HCT116 (cell line): ENCODE data around the gene GRM4. TPM values are rescaled to one million over a fixed set of nuclear protein-coding genes. Genes with fewer than 3 reads are reported as not detected.

Experiments
- ATAC-seq: fragments of 200-7000 bp; cut with Tn5 transposase; 2 replicates; pipeline ENCODE4 v1.9.1; 2020; ENCODE audit warnings: mild to moderate bottlenecking, moderate library complexity
- BruUV-seq: library from RNA; stranded (reverse); fragments of 400-500 nt; replicated peaks from 2 replicates; lab custom pipeline; 2021; lab: Mats Ljungman, UMichigan
- CTCF ChIA-PET: fragments of 300-600 bp; sonication (Branson Sonifier 250); formaldehyde crosslinking; loops from one replicate; lab custom pipeline; 2021; ENCODE audit warnings: antibody characterized with exemption; lab: Charles Lee
- POLR2A ChIA-PET: fragments of 300-600, 350-600 bp; sonication (Branson Sonifier 250); formaldehyde crosslinking; loops from one replicate; lab custom pipeline; 2021; ENCODE audit warnings: antibody characterized with exemption; lab: Charles Lee
- RAD21 ChIA-PET, 2 experiments: fragments of 300-600 bp; sonication (Branson Sonifier 250); formaldehyde crosslinking; loops; one replicate each; lab custom pipeline; 2023; ENCODE audit warnings: low total read pairs in 2 of 2; ENCODE audit not compliant: uncharacterized antibody in 2 of 2, unreplicated experiment in 2 of 2, low non-redundant PET in 1 of 2; lab: Charles Lee
- DNase-seq: peaks from one replicate; pipeline ENCODE4 v3.0.0-alpha.2; 2010; ENCODE audit warnings: low read depth, low spot score
- H2AFZ ChIP-seq: fragments of 200-600 bp; shearing (Covaris generic), sonication (generic); 2 replicates; pipeline ENCODE4 v1.6.1; 2017; ENCODE audit warnings: low read depth, mixed run types, mixed read lengths, antibody characterized with exemption, low read length; ENCODE audit not compliant: poor library complexity, severe bottlenecking
- H3K27ac ChIP-seq: 2 replicates; pipeline ENCODE4 v1.5.1; 2012; ENCODE audit warnings: low read depth, low read length
- H3K27me3 ChIP-seq: fragments of 200-600 bp; sonication (generic); 2 replicates; pipeline ENCODE4 v1.6.1; 2016; ENCODE audit warnings: mixed run types, low read length, mixed read lengths; ENCODE audit not compliant: insufficient read depth
- H3K36me3 ChIP-seq, 2 experiments: fragments of 200-500 bp in 1 of 2; fragments of 200-600 bp in 1 of 2; sonication (Bioruptor generic) in 1 of 2; sonication (generic) in 1 of 2; 2 replicates each; pipeline versions ENCODE4 v1.5.1 to v1.6.1; 2014 to 2016; ENCODE audit warnings: low read length in 2 of 2, inconsistent platforms in 1 of 2, mixed read lengths in 1 of 2, mixed run types in 1 of 2; ENCODE audit not compliant: insufficient read depth in 2 of 2, control insufficient read depth in 1 of 2
- H3K4me1 ChIP-seq, 2 experiments: fragments of 200-600 bp in 1 of 2; sonication (generic) in 1 of 2; 2 replicates each; pipeline versions ENCODE4 v1.5.1 to v1.6.1; 2012 to 2017; ENCODE audit warnings: low read length in 2 of 2, inconsistent platforms in 1 of 2, mild to moderate bottlenecking in 1 of 2, mixed read lengths in 1 of 2, mixed run types in 1 of 2, moderate library complexity in 1 of 2; ENCODE audit not compliant: insufficient read depth in 2 of 2, control insufficient read depth in 1 of 2
- H3K4me2 ChIP-seq: fragments of 200-600 bp; sonication (generic); 2 replicates; pipeline ENCODE4 v1.6.1; 2017; ENCODE audit warnings: mixed run types, low read length, mixed read lengths
- H3K4me3 ChIP-seq, 2 experiments: fragments of 200-600 bp in 1 of 2; sonication (generic) in 1 of 2; replicated peaks in 1 of 2; 2 replicates each; pipeline ENCODE4 v1.5.1; 2011 to 2016; ENCODE audit warnings: low read length in 2 of 2, control low read depth in 1 of 2, low read depth in 1 of 2, mild to moderate bottlenecking in 1 of 2, mixed read lengths in 1 of 2, mixed run types in 1 of 2
- H3K79me2 ChIP-seq: fragments of 200-600 bp; sonication (generic); 2 replicates; pipeline ENCODE4 v1.6.1; 2017; ENCODE audit warnings: mild to moderate bottlenecking, mixed run types, low read length, moderate library complexity, mixed read lengths; ENCODE audit not compliant: insufficient read depth
- H3K9ac ChIP-seq: fragments of 200-600 bp; sonication (generic); 2 replicates; pipeline ENCODE4 v1.6.1; 2016; ENCODE audit warnings: low read length, mixed read lengths
- H3K9me2 ChIP-seq: fragments of 200-600 bp; sonication (generic), shearing (Covaris generic); 2 replicates; pipeline ENCODE4 v1.6.1; 2017; ENCODE audit warnings: mixed run types, mild to moderate bottlenecking, moderate library complexity; ENCODE audit not compliant: insufficient read depth
- H3K9me3 ChIP-seq, 2 experiments: fragments of 200-500 bp in 1 of 2; fragments of 200-600 bp in 1 of 2; sonication (Bioruptor generic) in 1 of 2; sonication (generic) in 1 of 2; 2 replicates each; pipeline ENCODE4 v1.6.1; 2014 to 2017; ENCODE audit warnings: low read length in 2 of 2, mixed read lengths in 2 of 2, inconsistent platforms in 1 of 2, low read depth in 1 of 2, mild to moderate bottlenecking in 1 of 2, mixed run types in 1 of 2, moderate library complexity in 1 of 2; ENCODE audit not compliant: control insufficient read depth in 1 of 2, insufficient read depth in 1 of 2
- H4K20me1 ChIP-seq: fragments of 200-600 bp; sonication (generic), shearing (Covaris generic); 2 replicates; pipeline ENCODE4 v1.6.1; 2017; ENCODE audit warnings: mixed run types, mild to moderate bottlenecking, moderate library complexity; ENCODE audit not compliant: insufficient read depth
- EGR1 ChIP-seq: IDR thresholded peaks from 2 replicates; pipeline ENCODE4 v1.6.1; 2012; ENCODE audit warnings: low read depth
- FOSL1 ChIP-seq: IDR thresholded peaks from 2 replicates; pipeline ENCODE4 v1.6.1; 2012; ENCODE audit warnings: low read depth
- RAD21 ChIP-seq: IDR thresholded peaks from 2 replicates; pipeline ENCODE4 v1.6.1; 2012; ENCODE audit warnings: low read depth, mild to moderate bottlenecking
- REST ChIP-seq: IDR thresholded peaks from 2 replicates; pipeline ENCODE4 v1.6.1; 2012; ENCODE audit warnings: low read depth
- SIN3A ChIP-seq: IDR thresholded peaks from 2 replicates; pipeline ENCODE4 v1.6.1; 2012; ENCODE audit warnings: low read depth
- ZBTB33 ChIP-seq: IDR thresholded peaks from 2 replicates; pipeline ENCODE4 v1.6.1; 2011; ENCODE audit warnings: mild to moderate bottlenecking, low read length, moderate library complexity; ENCODE audit not compliant: insufficient replicate concordance; ENCODE audit errors: extremely low read depth
- intact Hi-C: fragments of 100-400 bp; cut with micrococcal nuclease; formaldehyde crosslinking; loops from 2 replicates; pipeline ENCODE4 v1.10.0; 2022
- total RNA-seq: library from RNA; stranded (reverse); gene quantifications from one replicate; pipeline ENCODE4 v1.2.1, GENCODE V29; 2021; ENCODE audit not compliant: unreplicated experiment
- TF ChIP-seq, protein P1 (sequence below): IDR thresholded peaks from 2 replicates; pipeline ENCODE4 v1.6.1; 2012

GRM4 gene
- total RNA-seq, 1 experiment from 2014 or later = 2.6 TPM

- intact Hi-C loops = no loop called here
- ATAC-seq (no peak), DNase-seq (no peak)
- Histone ChIP-seq H3K9ac (no peak overlapping the region), H3K9me3 (no peaks in the 10 kb centered on the region), H3K4me2 (no peak overlapping the region), H4K20me1 (no peaks in the 10 kb centered on the region), H3K4me1 (peaks cover under 1 to 6% of the 10 kb centered on the region in 2 experiments; a peak in 2 of 4 replicates), H2AFZ (no peak overlapping the region), H3K79me2 (no peaks in the 10 kb centered on the region), H3K9me2 (no peaks in the 10 kb centered on the region), H3K27ac (no peak overlapping the region), H3K36me3 (no peaks in the 10 kb centered on the region)
- RAD21 ChIA-PET = no interaction called here
- BruUV-seq = no TSS peak
- POLR2A ChIA-PET = no interaction called here
- no peak for TF ChIP-seq FOSL1
- no peak for TF ChIP-seq EGR1
- TF ChIP-seq RAD21 = no peak
- TF ChIP-seq, protein P1, sequence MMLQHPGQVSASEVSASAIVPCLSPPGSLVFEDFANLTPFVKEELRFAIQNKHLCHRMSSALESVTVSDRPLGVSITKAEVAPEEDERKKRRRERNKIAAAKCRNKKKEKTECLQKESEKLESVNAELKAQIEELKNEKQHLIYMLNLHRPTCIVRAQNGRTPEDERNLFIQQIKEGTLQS = no peak
- no peak for TF ChIP-seq REST
- no peak for TF ChIP-seq ZBTB33
- no peak for TF ChIP-seq SIN3A
- TF ChIP-seq, all 23 proteins: peak for 0
- CTCF ChIA-PET = no interaction called here
- H3K27me3 ChIP-seq = no peaks in the 10 kb centered on the region
- no peak overlapping the region for H3K4me3 ChIP-seq
Observed at GRCh38 chr6:34125939-34126338, 19.9 kb downstream of the GRM4 start.
